Heart left ventricle (tissue), 13 donors: Measurements from ENCODE around the gene PRLH.

Experiments
- CTCF ChIP-seq, 12 donors: fragments of 200-600 bp; sonication (generic) in 4 of 12; IDR thresholded peaks; one replicate each; pipeline versions ENCODE4 v1.5.0 to v1.8.0; 2018 to 2022; ENCODE audit warnings: antibody characterized with exemption in 12 of 12, mild to moderate bottlenecking in 5 of 12
- POLR2A ChIP-seq, 2 donors: fragments of 450-650 bp; IDR thresholded peaks; one replicate each; pipeline ENCODE4 v1.6.1; 2017; ENCODE audit warnings: antibody characterized with exemption in 2 of 2, mild to moderate bottlenecking in 2 of 2, moderate library complexity in 2 of 2
- donor health status: ischemic (EF 13 %, LVEDD 7.1; RV severe dilation, severe dysfunction).
- donor health status: DM: no; HTN: yes; CAD: no.
- donor health status: DM: no; HTN: no; CAD: no.
- donor health status: ischemic (EF 25% LVEDD 6.9; RV normal size, moderate dysfunction).
- donor health status: ischemic (EF 25% LVEDD 5.7; RV mildly dilated, moderate dysfunction).
- donor health status: ischemic (EF 35%, LVEDD 5.7; RV mildly dilated, moderate dysfunction).
- donor health status: nonischemic (EF 11% LVEDD 7.7; RV severe dilation, severe dysfunction).
- donor health status: DM: yes; HTN: yes; CAD: no.
- donor health status: PGD.
- donor health status: ischemic (EF 29% LVEDD 5.4; RV normal size, mild dysfunction).
- donor health status: nonischemic (EF 23%, LVEDD 6.1; RV moderate dilation, normal function).

GRCh38 chr2:237604391-237604790, 38.0 kb downstream of the PRLH start:
- no peak for TF ChIP-seq CTCF (IDR thresholded peaks at IDR 0.05)
- no peak for TF ChIP-seq POLR2A (IDR thresholded peaks at IDR 0.05)
